Lower leg skin (tissue), 4 donors: Measurements from ENCODE around the gene HS6ST1. TPM values are rescaled to one million over a fixed set of nuclear protein-coding genes. Genes with fewer than 3 reads are reported as not detected.

Experiments used
- DNase-seq, 2 donors: peaks; one replicate each; pipeline ENCODE4 v3.0.0-alpha.2; 2019; ENCODE audit warnings: low spot score in 2 of 2
- H3K4me3 ChIP-seq: fragments of 200-600 bp; sonication (generic); 2 replicates; pipeline ENCODE4 v1.5.1; 2017; ENCODE audit warnings: mild to moderate bottlenecking, low read depth; ENCODE audit not compliant: poor library complexity, severe bottlenecking
- CTCF ChIP-seq, 3 donors: fragments of 450-650 bp; IDR thresholded peaks; one replicate each; pipeline ENCODE4 v1.5.1; 2016; ENCODE audit warnings: antibody characterized with exemption in 3 of 3, mild to moderate bottlenecking in 3 of 3, moderate library complexity in 2 of 3
- POLR2A ChIP-seq, 2 donors: fragments of 450-650 bp; IDR thresholded peaks; one replicate each; pipeline ENCODE4 v1.6.1; 2016 to 2017; ENCODE audit warnings: antibody characterized with exemption in 2 of 2, mild to moderate bottlenecking in 1 of 2, moderate library complexity in 1 of 2
- WGBS, 2 donors: methylation state at CpG; one replicate each; pipeline ENCODE4 v1.1.5; 2018; 5-methylcytosine and 5-hydroxymethylcytosine counted together
- intact Hi-C: fragments of 100-400 bp; cut with DNase I; formaldehyde crosslinking; loops from one replicate; pipeline ENCODE4 v1.15.0; 2023; ENCODE audit warnings: low total_unique reads
- total RNA-seq, 4 donors: library from RNA; depleted of rRNA; stranded (reverse); fragments of >200 nt; gene quantifications; one replicate each; pipeline ENCODE4 v1.1.0, GENCODE V29; 2016

The HS6ST1 gene
- total RNA-seq, 4 donors from 2014 or later: 50.2 to 88.9 (median 69.3) TPM

GRCh38 chr2:128354161-128354560 lies 35.5 kb upstream of the HS6ST1 start:
- 86 to 95% methylated on average over 4 to 5 of the region's 5 CpGs for WGBS, 2 donors
- no peak overlapping the region for H3K4me3 ChIP-seq
- peak in 1 of 2 donors; percentile 70 for DNase-seq
- TF ChIP-seq CTCF (IDR thresholded peaks at IDR 0.05): no peak
- TF ChIP-seq POLR2A (IDR thresholded peaks at IDR 0.05): no peak
- intact Hi-C loops: no loop called here

GRCh38 chr2:128350736-128351135 lies 32.1 kb upstream of the HS6ST1 start:
- H3K4me3 ChIP-seq: no peak overlapping the region
- intact Hi-C loops: no loop called here
- DNase-seq: no peak
- TF ChIP-seq CTCF (IDR thresholded peaks at IDR 0.05) (no peak), POLR2A (IDR thresholded peaks at IDR 0.05) (no peak)
- WGBS, 2 donors: 86 to 92% methylated on average over 1 of the region's 1 CpG

GRCh38 chr2:128348701-128349100 lies 30.0 kb upstream of the HS6ST1 start:
- intact Hi-C loops: no loop called here
- peak in 1 of 2 donors; percentile 68 for DNase-seq
- 55 to 66% methylated on average over 5 of the region's 5 CpGs for WGBS, 2 donors
- no peak overlapping the region for H3K4me3 ChIP-seq
- no peak for TF ChIP-seq POLR2A (IDR thresholded peaks at IDR 0.05)
- no peak for TF ChIP-seq CTCF (IDR thresholded peaks at IDR 0.05)

GRCh38 chr2:128347701-128348539 lies 29.3 kb upstream of the HS6ST1 start:
- H3K4me3 ChIP-seq: no peak overlapping the region
- TF ChIP-seq POLR2A (IDR thresholded peaks at IDR 0.05) (no peak), CTCF (IDR thresholded peaks at IDR 0.05) (no peak)
- 12 to 19% methylated on average over 16 of the region's 16 CpGs for WGBS, 2 donors
- intact Hi-C loops: no loop called here
- DNase-seq: peak in 1 of 2 donors; percentile 89

- peak in 1 of 2 donors; percentile 50 for DNase-seq
- WGBS, 2 donors: 90 to 92% methylated on average over 14 of the region's 14 CpGs
- H3K4me3 ChIP-seq: no peak overlapping the region
- TF ChIP-seq POLR2A (IDR thresholded peaks at IDR 0.05) (no peak), CTCF (IDR thresholded peaks at IDR 0.05) (no peak)
- intact Hi-C loops: no loop called here
These were observed 28.5 kb upstream of the HS6ST1 start for GRCh38 chr2:128347171-128347558.
